H9 (cell line): ENCODE results near the gene RS1. TPM values are rescaled to one million over a fixed set of nuclear protein-coding genes. Genes with fewer than 3 reads are reported as not detected.

Experiments
- DNase-seq: peaks from one replicate; pipeline ENCODE4 v3.0.0-alpha.2; 2017
- H2AFZ ChIP-seq: one replicate; pipeline ENCODE4 v1.6.1; 2013; ENCODE audit warnings: mild to moderate bottlenecking, low read length, control low read depth, moderate library complexity
- H2AK5ac ChIP-seq: 2 replicates; pipeline ENCODE4 v1.6.1; 2013; ENCODE audit warnings: low read length, control low read depth, mixed read lengths; ENCODE audit not compliant: insufficient read length
- H2BK120ac ChIP-seq: one replicate; pipeline ENCODE4 v1.6.1; 2013; ENCODE audit warnings: low read depth, mild to moderate bottlenecking, low read length, control low read depth, inconsistent platforms; ENCODE audit not compliant: poor library complexity, severe bottlenecking
- H2BK12ac ChIP-seq: 2 replicates; pipeline ENCODE4 v1.6.1; 2013; ENCODE audit warnings: low read length, control low read depth, mixed read lengths, low read depth; ENCODE audit not compliant: insufficient read length
- H2BK15ac ChIP-seq: 2 replicates; pipeline ENCODE4 v1.6.1; 2013; ENCODE audit warnings: low read depth, low read length, control low read depth
- H2BK20ac ChIP-seq: one replicate; pipeline ENCODE4 v1.6.1; 2013; ENCODE audit warnings: low read depth, mild to moderate bottlenecking, low read length, control low read depth, inconsistent platforms; ENCODE audit not compliant: poor library complexity, severe bottlenecking
- H2BK5ac ChIP-seq: 2 replicates; pipeline ENCODE4 v1.6.1; 2013; ENCODE audit warnings: low read length, control low read depth, mixed read lengths; ENCODE audit not compliant: insufficient read length
- H3K14ac ChIP-seq: 2 replicates; pipeline ENCODE4 v1.6.1; 2013; ENCODE audit warnings: low read length, control low read depth; ENCODE audit not compliant: insufficient read depth
- H3K18ac ChIP-seq: 2 replicates; pipeline ENCODE4 v1.6.1; 2013; ENCODE audit warnings: low read depth, mild to moderate bottlenecking, mixed read lengths, low read length, control low read depth; ENCODE audit not compliant: insufficient read length
- H3K23ac ChIP-seq: 2 replicates; pipeline ENCODE4 v1.6.1; 2013; ENCODE audit warnings: low read length, control low read depth, mixed read lengths, low read depth; ENCODE audit not compliant: insufficient read length
- H3K23me2 ChIP-seq: 2 replicates; pipeline ENCODE4 v1.6.1; 2013; ENCODE audit warnings: low read depth, mild to moderate bottlenecking, mixed read lengths, low read length, control low read depth; ENCODE audit not compliant: insufficient read length, poor library complexity, severe bottlenecking
- H3K27ac ChIP-seq: 2 replicates; pipeline ENCODE4 v1.5.1; 2013; ENCODE audit warnings: low read length, control low read depth, mixed read lengths, low read depth; ENCODE audit not compliant: insufficient read length
- H3K27me3 ChIP-seq: 2 replicates; pipeline ENCODE4 v1.6.1; 2013; ENCODE audit warnings: low read length, control low read depth, inconsistent platforms; ENCODE audit not compliant: insufficient read depth
- H3K4ac ChIP-seq: 2 replicates; pipeline ENCODE4 v1.6.1; 2013; ENCODE audit warnings: low read depth, mild to moderate bottlenecking, control low read depth, inconsistent platforms, low read length, moderate library complexity
- H3K4me1 ChIP-seq: 2 replicates; pipeline ENCODE4 v1.6.1; 2013; ENCODE audit warnings: low read length, control low read depth, inconsistent platforms; ENCODE audit not compliant: insufficient read depth
- H3K4me2 ChIP-seq: 2 replicates; pipeline ENCODE4 v1.6.1; 2013; ENCODE audit warnings: low read length, control low read depth, mixed read lengths; ENCODE audit not compliant: insufficient read length, insufficient read depth
- H3K56ac ChIP-seq: 2 replicates; pipeline ENCODE4 v1.6.1; 2013; ENCODE audit warnings: low read depth, mild to moderate bottlenecking, mixed read lengths, low read length, control low read depth; ENCODE audit not compliant: insufficient read length
- H3K79me1 ChIP-seq: 2 replicates; pipeline ENCODE4 v1.6.1; 2013; ENCODE audit warnings: low read depth, mild to moderate bottlenecking, moderate library complexity, low read length, control low read depth, inconsistent platforms; ENCODE audit not compliant: insufficient read depth, poor library complexity, severe bottlenecking
- H3K79me2 ChIP-seq: 2 replicates; pipeline ENCODE4 v1.6.1; 2013; ENCODE audit warnings: low read length, control low read depth, inconsistent platforms; ENCODE audit not compliant: insufficient read depth
- H3K9ac ChIP-seq: 2 replicates; pipeline ENCODE4 v1.6.1; 2013; ENCODE audit warnings: low read length, control low read depth, mixed read lengths; ENCODE audit not compliant: insufficient read length; ENCODE audit errors: extremely low read depth
- H3K9me3 ChIP-seq: one replicate; pipeline ENCODE4 v1.6.1; 2013; ENCODE audit warnings: low read depth, low read length, inconsistent platforms; ENCODE audit not compliant: control insufficient read depth
- H3T11ph ChIP-seq: one replicate; pipeline ENCODE4 v1.6.1; 2013; ENCODE audit warnings: mild to moderate bottlenecking, low read length, control low read depth, inconsistent platforms
- H4K20me1 ChIP-seq: one replicate; pipeline ENCODE4 v1.6.1; 2013; ENCODE audit not compliant: control insufficient read depth, insufficient read length, insufficient read depth
- H4K5ac ChIP-seq: 2 replicates; pipeline ENCODE4 v1.6.1; 2013; ENCODE audit warnings: low read depth, mild to moderate bottlenecking, mixed read lengths, low read length, control low read depth; ENCODE audit not compliant: insufficient read length
- H4K8ac ChIP-seq: replicated peaks from 2 replicates; pipeline ENCODE4 v1.6.1; 2013; ENCODE audit warnings: low read length, control low read depth, mixed read lengths, low read depth; ENCODE audit not compliant: insufficient read length
- H4K91ac ChIP-seq: 2 replicates; pipeline ENCODE4 v1.6.1; 2013; ENCODE audit warnings: low read depth, mild to moderate bottlenecking, moderate library complexity, mixed read lengths, low read length, control low read depth; ENCODE audit not compliant: insufficient read length
- H3K27ac Mint-ChIP-seq, 3 experiments: 2 replicates in 2 of 3; 3 replicates in 1 of 3; pipeline ENCODE4 v1.8.0; 2020 to 2021; ENCODE audit warnings: mixed read lengths in 3 of 3, mild to moderate bottlenecking in 1 of 3, moderate library complexity in 1 of 3
- H3K27me3 Mint-ChIP-seq: 2 replicates; pipeline ENCODE4 v1.8.0; 2021; ENCODE audit warnings: low read depth, mild to moderate bottlenecking, moderate library complexity, mixed read lengths
- H3K36me3 Mint-ChIP-seq, 3 experiments: 2 replicates in 2 of 3; 3 replicates in 1 of 3; pipeline ENCODE4 v1.8.0; 2020 to 2021; ENCODE audit warnings: low read depth in 3 of 3, mixed read lengths in 3 of 3; ENCODE audit not compliant: insufficient read depth in 1 of 3
- H3K4me1 Mint-ChIP-seq, 2 experiments: 2 replicates each; pipeline ENCODE4 v1.8.0; 2020; ENCODE audit warnings: mixed read lengths in 2 of 2
- H3K4me3 Mint-ChIP-seq, 2 experiments: 2 replicates in 1 of 2; 3 replicates in 1 of 2; pipeline ENCODE4 v1.8.0; 2020 to 2021; ENCODE audit warnings: mild to moderate bottlenecking in 2 of 2, mixed read lengths in 2 of 2, moderate library complexity in 1 of 2
- H3K9me3 Mint-ChIP-seq, 2 experiments: 2 replicates in 1 of 2; 3 replicates in 1 of 2; pipeline ENCODE4 v1.8.0; 2020; ENCODE audit warnings: mild to moderate bottlenecking in 2 of 2, mixed read lengths in 2 of 2, moderate library complexity in 1 of 2
- CTCF ChIP-seq: fragments of 200-600 bp; sonication (generic); conservative IDR thresholded peaks from 3 replicates; pipeline ENCODE4 v1.8.0; 2021; ENCODE audit warnings: antibody characterized with exemption, mild to moderate bottlenecking
- WGBS: extraction: QIAGEN DNeasy Blood & Tissue Kit; methylation state at CpG from one replicate; pipeline ENCODE4 v1.1.7; 2013; ENCODE audit warnings: missing lambda C conversion rate, low lambda C conversion rate, mixed read lengths; ENCODE audit not compliant: insufficient read length; ENCODE audit errors: extremely low coverage; 5-methylcytosine and 5-hydroxymethylcytosine counted together
- total RNA-seq: library from RNA; stranded (reverse); gene quantifications from 2 replicates; pipeline ENCODE4 v1.2.1, GENCODE V29; 2021

Gene RS1
- total RNA-seq, 1 experiment from 2014 or later, result not detected

- H2BK20ac ChIP-seq, result no peak overlapping the region
- WGBS, result no CpG with 5 or more reads among the region's 6 CpGs
- H2BK15ac ChIP-seq, result no peak overlapping the region
- H3K18ac ChIP-seq, result no peak overlapping the region
- peaks cover 3% of the 10 kb centered on the region; the same call in 1 of the 2 replicates for H3K79me2 ChIP-seq
- Mint-ChIP-seq H3K9me3 (peaks cover 67 to 80% of the 10 kb centered on the region in 2 experiments), H3K4me3 (no peak overlapping the region), H3K4me1 (peaks cover 4 to 6% of the 10 kb centered on the region in 2 experiments; a peak in 2 of 4 replicates), H3K27ac (no peak overlapping the region), H3K36me3 (peaks cover 0 to 4% (median 2%) of the 10 kb centered on the region in 3 experiments; a peak in 3 of 7 replicates), H3K27me3 (peaks cover 1% of the 10 kb centered on the region)
- no peaks in the 10 kb centered on the region for H3K79me1 ChIP-seq
- peaks cover 47% of the 10 kb centered on the region for H3K9me3 ChIP-seq
- no peak for DNase-seq
- no peak overlapping the region for H3K56ac ChIP-seq
- H3K23ac ChIP-seq, result no peak overlapping the region
- no peak overlapping the region for H3T11ph ChIP-seq
- no peaks in the 10 kb centered on the region for H3K27me3 ChIP-seq
- H2AFZ ChIP-seq, result no peak overlapping the region
- no peak overlapping the region for H3K27ac ChIP-seq
- no peak overlapping the region for H3K14ac ChIP-seq
- H4K20me1 ChIP-seq, result no peaks in the 10 kb centered on the region
- H2BK120ac ChIP-seq, result no peak overlapping the region
- H4K91ac ChIP-seq, result no peak overlapping the region
- H3K4me1 ChIP-seq, result no peaks in the 10 kb centered on the region
- no peak overlapping the region for H3K9ac ChIP-seq
- no peak overlapping the region for H3K4ac ChIP-seq
- H2BK12ac ChIP-seq, result no peak overlapping the region
- no peaks in the 10 kb centered on the region for H3K23me2 ChIP-seq
- no peak overlapping the region for H2BK5ac ChIP-seq
- H2AK5ac ChIP-seq, result no peak overlapping the region
- no peak overlapping the region for H4K8ac ChIP-seq
- TF ChIP-seq CTCF, result no peak
- H3K4me2 ChIP-seq, result no peak overlapping the region
- H4K5ac ChIP-seq, result no peak overlapping the region
These were observed 10.1 kb upstream of the RS1 start for GRCh38 chrX:18681996-18682395.
